Activated T-cell treated with anti-CD3 and anti-CD28 coated beads, Interleukin-2, amount 50 U/mL, for 48 hours (primary cell): ENCODE results near the gene GALNT2.

Source experiments
- DNase-seq, 2 experiments: peaks; one replicate each; pipeline ENCODE4 v3.0.0-alpha.2; 2020

The GALNT2 gene

GRCh38 chr1:230195199-230195598, 128.2 kb downstream of the GALNT2 start:
- DNase-seq = no peak

- DNase-seq = no peak
These were observed 129.0 kb downstream of the GALNT2 start for GRCh38 chr1:230196077-230196476.

GRCh38 chr1:230197644-230198567, 130.9 kb downstream of the GALNT2 start:
- no peak for DNase-seq

- no peak for DNase-seq
These were observed 132.0 kb downstream of the GALNT2 start for GRCh38 chr1:230199034-230199433.

- no peak for DNase-seq
These were observed 132.5 kb downstream of the GALNT2 start for GRCh38 chr1:230199554-230199953.

GRCh38 chr1:230200276-230200675, 133.2 kb downstream of the GALNT2 start:
- no peak for DNase-seq

GRCh38 chr1:230201445-230201844, 134.4 kb downstream of the GALNT2 start:
- DNase-seq = no peak

GRCh38 chr1:230204842-230205241, 137.8 kb downstream of the GALNT2 start:
- no peak for DNase-seq

GRCh38 chr1:230205719-230206198, 138.7 kb downstream of the GALNT2 start:
- no peak for DNase-seq

GRCh38 chr1:230206207-230206606, 139.2 kb downstream of the GALNT2 start:
- no peak for DNase-seq

GRCh38 chr1:230206976-230207375, 139.9 kb downstream of the GALNT2 start:
- no peak for DNase-seq

GRCh38 chr1:230207598-230207997, 140.6 kb downstream of the GALNT2 start:
- DNase-seq = no peak

GRCh38 chr1:230208619-230209261, 141.7 kb downstream of the GALNT2 start:
- DNase-seq = peak; percentile 66 to 70

- peak in 1 of 2 experiments; percentile 3 for DNase-seq
These were observed 143.4 kb downstream of the GALNT2 start for GRCh38 chr1:230210326-230210980.

- DNase-seq = peak in 1 of 2 experiments; percentile 11
These were observed 143.9 kb downstream of the GALNT2 start for GRCh38 chr1:230210981-230211336.

- no peak for DNase-seq
These were observed 144.6 kb downstream of the GALNT2 start for GRCh38 chr1:230211436-230212145.

GRCh38 chr1:230212405-230212936, 145.4 kb downstream of the GALNT2 start:
- DNase-seq = peak in 1 of 2 experiments; percentile 24

- DNase-seq = no peak
These were observed 148.0 kb downstream of the GALNT2 start for GRCh38 chr1:230215031-230215430.

- no peak for DNase-seq
These were observed 148.5 kb downstream of the GALNT2 start for GRCh38 chr1:230215529-230215928.

GRCh38 chr1:230216896-230217295, 149.9 kb downstream of the GALNT2 start:
- DNase-seq = no peak

- DNase-seq = no peak
These were observed 151.6 kb downstream of the GALNT2 start for GRCh38 chr1:230218667-230219066.
